Osteoblast (primary cell): ENCODE data around the gene ART3. TPM values are rescaled to one million over a fixed set of nuclear protein-coding genes. Genes with fewer than 3 reads are reported as not detected.

Experiments used
- DNase-seq: peaks from one replicate; pipeline ENCODE4 v3.0.0; 2011; ENCODE audit warnings: low spot score, mixed read lengths; ENCODE audit not compliant: insufficient read length; ENCODE audit errors: missing footprints
- H2AFZ ChIP-seq: 2 replicates; pipeline ENCODE4 v1.6.0; 2011; ENCODE audit warnings: mild to moderate bottlenecking, low read length
- H3K27ac ChIP-seq: 2 replicates; pipeline ENCODE4 v1.5.1; 2011; ENCODE audit warnings: mild to moderate bottlenecking, low read depth, low read length, moderate library complexity
- H3K27me3 ChIP-seq: 2 replicates; pipeline ENCODE4 v1.6.0; 2012; ENCODE audit warnings: mild to moderate bottlenecking, control low read depth, inconsistent platforms, low read length, moderate library complexity; ENCODE audit not compliant: insufficient read depth
- H3K36me3 ChIP-seq: 2 replicates; pipeline ENCODE4 v1.5.1; 2011; ENCODE audit warnings: mild to moderate bottlenecking, low read length, control low read depth, moderate library complexity; ENCODE audit not compliant: insufficient read depth
- H3K4me1 ChIP-seq: 2 replicates; pipeline ENCODE4 v1.5.1; 2011; ENCODE audit warnings: mild to moderate bottlenecking, low read length, control low read depth, moderate library complexity; ENCODE audit not compliant: insufficient read depth
- H3K4me2 ChIP-seq: 2 replicates; pipeline ENCODE4 v1.6.0; 2011; ENCODE audit warnings: mild to moderate bottlenecking, low read length; ENCODE audit not compliant: insufficient read depth
- H3K4me3 ChIP-seq: fragments of 200-600 bp; sonication (generic); 3 replicates; pipeline ENCODE4 v1.5.1; 2012; ENCODE audit warnings: mild to moderate bottlenecking, low read length, inconsistent platforms; ENCODE audit not compliant: insufficient read depth
- H3K79me2 ChIP-seq: 2 replicates; pipeline ENCODE4 v1.6.0; 2012; ENCODE audit warnings: mild to moderate bottlenecking, low read length, control low read depth, inconsistent platforms; ENCODE audit not compliant: insufficient read depth
- H3K9me3 ChIP-seq: 2 replicates; pipeline ENCODE4 v1.5.1; 2011; ENCODE audit warnings: low read depth, low read length, control low read depth
- H4K20me1 ChIP-seq: 2 replicates; pipeline ENCODE4 v1.6.0; 2012; ENCODE audit warnings: mild to moderate bottlenecking, low read length, control low read depth; ENCODE audit not compliant: insufficient read depth
- CTCF ChIP-seq: IDR thresholded peaks from 2 replicates; pipeline ENCODE4 v1.5.1; 2011; ENCODE audit warnings: mild to moderate bottlenecking, low read depth, low read length, moderate library complexity; ENCODE audit errors: extremely low read depth
- total RNA-seq: library from RNA; depleted of rRNA; stranded (reverse); fragments of >200 nt; gene quantifications from 2 replicates; pipeline ENCODE4 v1.2.3, GENCODE V29; 2012

Gene ART3
- total RNA-seq, 1 donor, result under 0.01 TPM

- TF ChIP-seq CTCF, result no peak
- peaks cover 14% of the 10 kb centered on the region for H3K27me3 ChIP-seq
- H3K4me3 ChIP-seq, result no peak overlapping the region
- H3K9me3 ChIP-seq, result no peaks in the 10 kb centered on the region
- no peaks in the 10 kb centered on the region for H4K20me1 ChIP-seq
- no peak overlapping the region for H3K27ac ChIP-seq
- H3K4me2 ChIP-seq, result no peak overlapping the region
- DNase-seq, result no peak
- peaks cover 2% of the 10 kb centered on the region for H3K4me1 ChIP-seq
- no peaks in the 10 kb centered on the region for H3K79me2 ChIP-seq
- H2AFZ ChIP-seq, result no peak overlapping the region
- no peaks in the 10 kb centered on the region for H3K36me3 ChIP-seq
Measured at GRCh38 chr4:76095568-76095967, 21.1 kb downstream of the ART3 start.

DNA sequence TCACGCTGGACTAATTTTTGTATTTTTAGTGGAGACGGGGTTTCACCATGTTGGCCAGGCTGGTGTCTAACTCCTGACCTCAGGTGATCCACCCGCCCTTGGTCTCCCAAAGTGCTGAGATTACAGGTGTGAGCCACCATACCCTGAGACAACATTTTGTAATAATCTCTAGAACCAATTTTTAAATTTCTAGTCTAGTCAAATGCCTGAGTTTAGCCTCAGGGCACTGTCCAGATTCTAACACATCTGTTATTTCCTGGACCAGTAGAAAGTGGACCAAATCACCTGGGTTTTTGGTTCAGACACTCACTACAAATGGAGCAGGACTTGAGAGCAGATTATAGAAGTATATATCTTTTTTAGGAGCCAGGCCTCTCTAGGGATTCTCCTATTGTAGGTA, 21.6 kb downstream of the ART3 start:
- TF ChIP-seq CTCF, result no peak
- DNase-seq, result no peak
- H2AFZ ChIP-seq, result no peak overlapping the region
- H4K20me1 ChIP-seq, result no peaks in the 10 kb centered on the region
- no peak overlapping the region for H3K4me2 ChIP-seq
- H3K27ac ChIP-seq, result no peak overlapping the region
- no peaks in the 10 kb centered on the region for H3K9me3 ChIP-seq
- H3K36me3 ChIP-seq, result no peaks in the 10 kb centered on the region
- H3K27me3 ChIP-seq, result peaks cover 17% of the 10 kb centered on the region
- no peaks in the 10 kb centered on the region for H3K79me2 ChIP-seq
- no peaks in the 10 kb centered on the region for H3K4me1 ChIP-seq
- no peak overlapping the region for H3K4me3 ChIP-seq

DNA sequence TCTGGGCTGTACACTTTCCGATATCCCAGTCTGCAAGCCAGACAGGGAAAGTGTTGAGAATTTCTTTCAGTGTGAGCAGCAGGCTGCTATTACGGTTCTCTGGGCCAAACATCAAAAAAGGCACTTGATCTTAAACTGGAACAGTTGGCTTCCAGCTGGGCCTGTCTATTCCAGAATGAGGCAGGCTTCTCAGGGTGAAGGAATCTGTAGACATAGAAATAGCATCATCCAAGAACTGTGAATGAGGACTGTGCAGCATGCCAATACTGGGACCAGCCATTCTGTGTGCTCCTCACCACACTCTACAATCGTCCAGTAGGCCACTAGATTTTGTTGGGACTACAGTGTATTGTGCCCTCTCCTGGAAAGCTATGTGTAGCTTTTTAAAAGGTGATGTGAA, 31.1 kb downstream of the ART3 start:
- H3K4me2 ChIP-seq, result no peak overlapping the region
- H3K27me3 ChIP-seq, result peaks cover 5% of the 10 kb centered on the region
- no peaks in the 10 kb centered on the region for H3K79me2 ChIP-seq
- no peak overlapping the region for H2AFZ ChIP-seq
- no peaks in the 10 kb centered on the region for H3K4me1 ChIP-seq
- no peak overlapping the region for H3K27ac ChIP-seq
- no peak for DNase-seq
- H3K4me3 ChIP-seq, result no peak overlapping the region
- no peaks in the 10 kb centered on the region for H4K20me1 ChIP-seq
- H3K36me3 ChIP-seq, result no peaks in the 10 kb centered on the region
- no peaks in the 10 kb centered on the region for H3K9me3 ChIP-seq
- TF ChIP-seq CTCF, result no peak

DNA sequence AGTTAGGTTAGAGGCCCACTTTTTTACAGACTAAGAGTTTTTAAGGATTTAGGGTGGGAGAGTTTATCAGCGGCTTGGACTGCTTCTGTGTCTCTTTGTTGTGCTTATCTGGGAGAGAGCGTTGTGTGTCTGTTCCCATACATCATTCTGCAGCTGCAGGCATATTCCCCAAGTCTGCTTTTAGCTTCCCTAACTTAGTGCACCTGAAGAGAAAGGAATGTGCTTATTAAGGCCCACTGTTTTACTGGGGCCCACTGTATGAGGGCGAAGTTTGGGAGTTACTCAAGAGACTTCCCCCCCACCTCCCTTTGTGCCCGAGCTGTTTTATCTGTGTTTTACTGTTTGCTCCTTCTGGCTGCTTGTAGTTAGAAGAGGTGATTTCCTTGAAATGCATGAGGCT, 31.9 kb downstream of the ART3 start:
- TF ChIP-seq CTCF, result no peak
- DNase-seq, result no peak
- Histone ChIP-seq H3K27ac (no peak overlapping the region), H3K27me3 (peaks cover 2% of the 10 kb centered on the region), H3K9me3 (no peaks in the 10 kb centered on the region), H3K36me3 (no peaks in the 10 kb centered on the region), H3K4me1 (no peaks in the 10 kb centered on the region), H3K79me2 (no peaks in the 10 kb centered on the region), H3K4me3 (no peak overlapping the region), H4K20me1 (no peaks in the 10 kb centered on the region), H2AFZ (no peak overlapping the region), H3K4me2 (no peak overlapping the region)
